Astrocyte (in vitro differentiated cells and primary cell): ENCODE measurements around the gene ATP5F1D.

ENCODE experiments used
- EZH2 ChIP-seq: IDR thresholded peaks from 2 replicates; pipeline ENCODE4 v1.6.1; 2012; ENCODE audit warnings: mild to moderate bottlenecking, low read length, inconsistent platforms; ENCODE audit not compliant: insufficient read depth
- TF ChIP-seq, protein P1 (sequence below): IDR thresholded peaks from 2 replicates; pipeline ENCODE4 v1.5.1; 2011; ENCODE audit warnings: low read depth, mild to moderate bottlenecking, inconsistent platforms, low read length, moderate library complexity; ENCODE audit not compliant: insufficient read depth

DNA sequence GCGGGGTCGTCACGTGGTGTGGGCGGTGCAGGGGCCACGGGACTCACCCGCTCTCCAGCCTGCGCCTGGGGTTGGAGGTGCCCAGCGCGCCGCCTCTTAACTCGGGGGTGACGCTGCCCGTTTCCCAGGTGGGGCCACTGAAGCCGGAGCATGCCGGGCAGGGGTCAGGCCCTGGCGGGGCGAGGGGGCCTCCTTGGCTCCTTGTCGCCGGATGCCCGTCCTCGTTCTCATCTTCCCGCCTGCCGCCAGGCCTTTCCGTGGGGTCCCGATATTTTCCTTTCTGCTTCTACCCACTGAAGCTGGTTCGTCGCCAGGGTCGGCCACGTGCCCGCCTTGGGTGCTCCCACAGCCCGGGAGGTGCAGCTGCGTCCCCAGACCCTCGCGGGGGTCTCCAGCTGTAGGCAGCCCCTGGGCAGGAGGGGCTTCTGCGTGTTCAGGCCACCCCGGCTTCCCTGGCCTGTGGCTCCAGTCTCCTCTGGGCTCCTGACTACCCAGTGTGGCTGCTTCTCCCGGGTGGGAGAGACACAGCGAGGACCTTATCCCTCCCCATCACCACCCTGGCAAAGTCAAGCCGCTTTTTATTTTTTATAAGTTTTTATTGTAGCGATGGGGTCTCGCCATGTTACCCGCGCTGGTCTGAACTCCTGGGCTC lies 34.6 kb downstream of the ATP5F1D start:
- TF ChIP-seq, protein P1, sequence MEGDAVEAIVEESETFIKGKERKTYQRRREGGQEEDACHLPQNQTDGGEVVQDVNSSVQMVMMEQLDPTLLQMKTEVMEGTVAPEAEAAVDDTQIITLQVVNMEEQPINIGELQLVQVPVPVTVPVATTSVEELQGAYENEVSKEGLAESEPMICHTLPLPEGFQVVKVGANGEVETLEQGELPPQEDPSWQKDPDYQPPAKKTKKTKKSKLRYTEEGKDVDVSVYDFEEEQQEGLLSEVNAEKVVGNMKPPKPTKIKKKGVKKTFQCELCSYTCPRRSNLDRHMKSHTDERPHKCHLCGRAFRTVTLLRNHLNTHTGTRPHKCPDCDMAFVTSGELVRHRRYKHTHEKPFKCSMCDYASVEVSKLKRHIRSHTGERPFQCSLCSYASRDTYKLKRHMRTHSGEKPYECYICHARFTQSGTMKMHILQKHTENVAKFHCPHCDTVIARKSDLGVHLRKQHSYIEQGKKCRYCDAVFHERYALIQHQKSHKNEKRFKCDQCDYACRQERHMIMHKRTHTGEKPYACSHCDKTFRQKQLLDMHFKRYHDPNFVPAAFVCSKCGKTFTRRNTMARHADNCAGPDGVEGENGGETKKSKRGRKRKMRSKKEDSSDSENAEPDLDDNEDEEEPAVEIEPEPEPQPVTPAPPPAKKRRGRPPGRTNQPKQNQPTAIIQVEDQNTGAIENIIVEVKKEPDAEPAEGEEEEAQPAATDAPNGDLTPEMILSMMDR, result no peak
- no peak for TF ChIP-seq EZH2
